ENCODE measurements around the gene ART3.

DNA sequence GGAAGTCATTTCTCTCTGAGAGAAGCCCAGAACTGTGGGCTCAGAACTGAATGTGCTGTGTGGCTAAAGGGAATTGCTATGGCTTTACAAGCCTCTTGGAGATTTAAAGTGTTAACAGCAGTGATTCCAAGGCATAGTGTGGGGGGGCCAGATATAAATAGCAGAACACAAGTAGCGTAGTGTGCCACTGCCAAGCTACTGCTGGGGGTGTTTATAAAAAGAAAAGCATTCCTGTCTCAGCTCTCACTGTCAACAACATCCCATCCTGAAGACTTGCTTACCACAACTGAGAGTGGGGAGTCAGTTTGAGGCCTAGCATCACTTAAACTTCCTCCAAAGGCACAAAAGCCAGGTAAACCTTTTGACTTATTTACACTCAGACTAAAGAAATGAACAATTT is at the start of gene ART3:
- TF ChIP-seq, protein P1, sequence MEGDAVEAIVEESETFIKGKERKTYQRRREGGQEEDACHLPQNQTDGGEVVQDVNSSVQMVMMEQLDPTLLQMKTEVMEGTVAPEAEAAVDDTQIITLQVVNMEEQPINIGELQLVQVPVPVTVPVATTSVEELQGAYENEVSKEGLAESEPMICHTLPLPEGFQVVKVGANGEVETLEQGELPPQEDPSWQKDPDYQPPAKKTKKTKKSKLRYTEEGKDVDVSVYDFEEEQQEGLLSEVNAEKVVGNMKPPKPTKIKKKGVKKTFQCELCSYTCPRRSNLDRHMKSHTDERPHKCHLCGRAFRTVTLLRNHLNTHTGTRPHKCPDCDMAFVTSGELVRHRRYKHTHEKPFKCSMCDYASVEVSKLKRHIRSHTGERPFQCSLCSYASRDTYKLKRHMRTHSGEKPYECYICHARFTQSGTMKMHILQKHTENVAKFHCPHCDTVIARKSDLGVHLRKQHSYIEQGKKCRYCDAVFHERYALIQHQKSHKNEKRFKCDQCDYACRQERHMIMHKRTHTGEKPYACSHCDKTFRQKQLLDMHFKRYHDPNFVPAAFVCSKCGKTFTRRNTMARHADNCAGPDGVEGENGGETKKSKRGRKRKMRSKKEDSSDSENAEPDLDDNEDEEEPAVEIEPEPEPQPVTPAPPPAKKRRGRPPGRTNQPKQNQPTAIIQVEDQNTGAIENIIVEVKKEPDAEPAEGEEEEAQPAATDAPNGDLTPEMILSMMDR (IDR thresholded peaks at IDR 0.05; ENCODE audit: control extremely low read depth in 1 of 3, insufficient read depth in 1 of 3, low read depth in 1 of 3, low read length in 3 of 3), result no peak
- no peak for TF ChIP-seq CEBPB (IDR thresholded peaks at IDR 0.05; ENCODE audit: low read depth, low read length)
- TF ChIP-seq RAD21 (IDR thresholded peaks at IDR 0.05 in 1 of 2, conservative IDR thresholded peaks at IDR 0.05 in 1 of 2; ENCODE audit: low read depth in 2 of 2, low read length in 2 of 2), result no peak
- TF ChIP-seq YY1 (IDR thresholded peaks at IDR 0.05; ENCODE audit: low read depth, low read length), result no peak
- TF ChIP-seq TEAD4 (IDR thresholded peaks at IDR 0.05; ENCODE audit: low read depth, low read length), result no peak
- no peak for TF ChIP-seq TCF12 (IDR thresholded peaks at IDR 0.05; ENCODE audit: low read depth, low read length)
